Measurements from ENCODE around the gene KIF16B.
A peak's percentile ranks its signal among the peaks of the same experiment; 100 is the strongest.
"Not testable (repeated sequence)": the region's sequence is repeated elsewhere in the genome, so short reads cannot be mapped to it uniquely, and the experiment has no call there.

Gene KIF16B

GRCh38 chr20:16290358-16290757 lies 282.9 kb downstream of the KIF16B start:
- H3K4me3 ChIP-seq (ENCODE audit: low read depth, low read length), result no peak overlapping the region

GRCh38 chr20:16287776-16288175 lies 285.5 kb downstream of the KIF16B start:
- H3K4me3 ChIP-seq (ENCODE audit: low read depth, low read length), result no peak overlapping the region
- no peak for DNase-seq (ENCODE audit: low read depth)

More at GRCh38 chr20:16290358-16290757, 282.9 kb downstream of the KIF16B start:
- DNase-seq (ENCODE audit: low read depth), result no peak

- no peak overlapping the region for H3K4me3 ChIP-seq (ENCODE audit: low read depth, low read length)
Observed at GRCh38 chr20:16286601-16287000, 286.6 kb downstream of the KIF16B start.

GRCh38 chr20:16284385-16285100 lies 288.7 kb downstream of the KIF16B start:
- no peak overlapping the region for H3K4me3 ChIP-seq (ENCODE audit: low read depth, low read length)
- DNase-seq (ENCODE audit: low read depth), result no peak

More at GRCh38 chr20:16286601-16287000, 286.6 kb downstream of the KIF16B start:
- no peak for DNase-seq (ENCODE audit: low read depth)

GRCh38 chr20:16283978-16284377 lies 289.3 kb downstream of the KIF16B start:
- DNase-seq (ENCODE audit: low read depth), result no peak
- H3K4me3 ChIP-seq (ENCODE audit: low read depth, low read length), result no peak overlapping the region

- no peak overlapping the region for H3K4me3 ChIP-seq (ENCODE audit: low read depth, low read length)
- DNase-seq (ENCODE audit: low read depth), result no peak
Observed at GRCh38 chr20:16283307-16283706, 289.9 kb downstream of the KIF16B start.

- no peak overlapping the region for H3K4me3 ChIP-seq (ENCODE audit: low read depth, low read length)
- DNase-seq (ENCODE audit: low read depth), result no peak
Observed at GRCh38 chr20:16280219-16280618, 293.0 kb downstream of the KIF16B start.

GRCh38 chr20:16279320-16279719 lies 293.9 kb downstream of the KIF16B start:
- DNase-seq (ENCODE audit: low read depth), result no peak
- no peak overlapping the region for H3K4me3 ChIP-seq (ENCODE audit: low read depth, low read length)

GRCh38 chr20:16273812-16274555 lies 299.3 kb downstream of the KIF16B start:
- DNase-seq (ENCODE audit: low read depth), result no peak
- no peak overlapping the region for H3K4me3 ChIP-seq (ENCODE audit: low read depth, low read length)

- no peak for DNase-seq (ENCODE audit: low read depth)
- no peak overlapping the region for H3K4me3 ChIP-seq (ENCODE audit: low read depth, low read length)
Observed at GRCh38 chr20:16272780-16273360, 300.4 kb downstream of the KIF16B start.

- DNase-seq (ENCODE audit: low read depth), result no peak
Observed at GRCh38 chr20:16271450-16271849, 301.8 kb downstream of the KIF16B start.

GRCh38 chr20:16270989-16271388 lies 302.3 kb downstream of the KIF16B start:
- no peak overlapping the region for H3K4me3 ChIP-seq (ENCODE audit: low read depth, low read length)
- DNase-seq (ENCODE audit: low read depth), result no peak

More at GRCh38 chr20:16271450-16271849, 301.8 kb downstream of the KIF16B start:
- no peak overlapping the region for H3K4me3 ChIP-seq (ENCODE audit: low read depth, low read length)

- no peak for DNase-seq (ENCODE audit: low read depth)
- H3K4me3 ChIP-seq (ENCODE audit: low read depth, low read length), result no peak overlapping the region
Observed at GRCh38 chr20:16270314-16270931, 302.8 kb downstream of the KIF16B start.

- DNase-seq (ENCODE audit: low read depth), result no peak
- no peak overlapping the region for H3K4me3 ChIP-seq (ENCODE audit: low read depth, low read length)
Observed at GRCh38 chr20:16267526-16267925, 305.7 kb downstream of the KIF16B start.

GRCh38 chr20:16265334-16265733 lies 307.9 kb downstream of the KIF16B start:
- DNase-seq (ENCODE audit: low read depth), result no peak
- H3K4me3 ChIP-seq (ENCODE audit: low read depth, low read length), result no peak overlapping the region

- H3K4me3 ChIP-seq (ENCODE audit: low read depth, low read length), result no peak overlapping the region
- DNase-seq (ENCODE audit: low read depth), result no peak
Observed at GRCh38 chr20:16263582-16263981, 309.7 kb downstream of the KIF16B start.

GRCh38 chr20:16262594-16262993 lies 310.7 kb downstream of the KIF16B start:
- no peak overlapping the region for H3K4me3 ChIP-seq (ENCODE audit: low read depth, low read length)
- DNase-seq (ENCODE audit: low read depth), result no peak

GRCh38 chr20:16261733-16262273 lies 311.4 kb downstream of the KIF16B start:
- DNase-seq (ENCODE audit: low read depth), result no peak
- H3K4me3 ChIP-seq (ENCODE audit: low read depth, low read length), result no peak overlapping the region

- H3K4me3 ChIP-seq (ENCODE audit: low read depth, low read length), result no peak overlapping the region
- DNase-seq (ENCODE audit: low read depth), result peak; percentile 5
Observed at GRCh38 chr20:16260911-16261310, 312.3 kb downstream of the KIF16B start.

- DNase-seq (ENCODE audit: low read depth); H3K4me3 ChIP-seq (ENCODE audit: low read depth, low read length): not testable (repeated sequence)
Observed at GRCh38 chr20:16260133-16260532, 313.1 kb downstream of the KIF16B start.
